HG02678 (cell line): ENCODE data around the gene ST6GAL1.

Source experiments
- ATAC-seq: cut with Tn5 transposase; IDR thresholded peaks from one replicate; pipeline ENCODE4 v1.9.1; 2021; ENCODE audit warnings: mild to moderate bottlenecking, moderate library complexity; ENCODE audit not compliant: unreplicated experiment

The ST6GAL1 gene

GRCh38 chr3:187103251-187103650 lies 172.9 kb downstream of the ST6GAL1 start:
- no peak for ATAC-seq

- ATAC-seq = no peak
These were observed 174.0 kb downstream of the ST6GAL1 start for GRCh38 chr3:187104342-187104741.

- no peak for ATAC-seq
These were observed 174.6 kb downstream of the ST6GAL1 start for GRCh38 chr3:187104933-187105332.

- ATAC-seq = no peak
These were observed 175.4 kb downstream of the ST6GAL1 start for GRCh38 chr3:187105700-187106099.

- no peak for ATAC-seq
These were observed 177.7 kb downstream of the ST6GAL1 start for GRCh38 chr3:187107989-187108388.

- no peak for ATAC-seq
These were observed 179.8 kb downstream of the ST6GAL1 start for GRCh38 chr3:187110156-187110555.

GRCh38 chr3:187112934-187113793 lies 182.8 kb downstream of the ST6GAL1 start:
- no peak for ATAC-seq

- ATAC-seq = no peak
These were observed 184.2 kb downstream of the ST6GAL1 start for GRCh38 chr3:187114511-187114910.

- ATAC-seq = no peak
These were observed 190.0 kb downstream of the ST6GAL1 start for GRCh38 chr3:187120326-187120725.

- ATAC-seq = no peak
These were observed 191.9 kb downstream of the ST6GAL1 start for GRCh38 chr3:187122261-187122660.

GRCh38 chr3:187125319-187126031 lies 195.1 kb downstream of the ST6GAL1 start:
- peak; percentile 88 for ATAC-seq
